GM19239 (cell line): ENCODE results near the gene SNRPF.
"Not testable (repeated sequence)": the region's sequence is repeated elsewhere in the genome, so short reads cannot be mapped to it uniquely, and the experiment has no call there.

Experiments
- DNase-seq: peaks from one replicate; pipeline ENCODE4 v3.0.0; 2011; ENCODE audit warnings: low spot score; ENCODE audit not compliant: insufficient read length
- FAIRE-seq: peaks from 2 replicates; lab custom pipeline; 2011; peaks lifted over from hg19 to GRCh38; lab: Jason Lieb, UNC

The SNRPF gene

DNA sequence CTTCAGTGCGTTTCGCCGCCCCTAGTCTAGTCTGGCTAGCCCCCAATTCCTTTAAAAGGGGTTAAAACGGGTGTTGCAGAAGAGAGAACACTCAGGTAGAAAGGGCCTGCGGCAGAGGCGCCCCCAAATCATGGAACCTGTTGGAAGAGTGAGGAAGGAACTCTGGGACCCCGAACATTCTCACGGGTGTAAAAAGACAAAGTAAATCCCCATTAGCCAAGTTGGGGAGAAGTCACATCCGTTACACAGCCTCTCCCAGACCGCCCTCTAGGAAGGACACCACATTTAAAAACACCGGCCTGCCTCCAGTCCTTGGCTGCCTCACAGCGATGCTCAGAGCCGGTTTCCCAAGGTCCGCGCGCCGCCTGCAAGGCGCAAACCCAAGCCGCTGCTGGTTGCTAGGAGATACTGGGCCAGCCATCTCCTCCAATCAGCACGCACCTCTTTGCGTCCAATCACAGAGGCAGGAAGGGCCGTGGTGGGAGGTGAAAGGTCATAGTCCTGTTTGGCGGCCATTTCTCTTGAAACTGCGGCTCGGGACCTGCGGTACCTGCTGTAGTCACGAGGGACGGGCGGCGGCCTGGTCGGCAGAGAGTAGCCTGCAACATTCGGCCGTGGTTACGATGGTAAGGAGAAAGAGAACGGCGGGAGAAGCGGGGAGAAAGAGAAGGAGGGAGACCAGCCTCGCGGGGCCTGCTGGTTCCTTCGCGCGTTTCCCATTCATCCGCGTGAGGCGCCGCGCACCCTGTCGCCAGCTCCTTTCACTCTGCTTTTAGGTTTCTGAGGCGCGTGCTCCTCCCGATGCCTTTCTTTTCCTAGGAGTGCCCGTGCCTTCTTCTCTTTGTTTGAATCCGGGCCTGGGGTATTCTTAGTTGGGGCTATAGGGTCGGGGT, at the start of gene SNRPF:
TSS of gene SNRPF (plus strand) at position 502 of the 893 bp plus-strand sequence. CDS start at position 624, 122 bp downstream.
- peak; percentile 78 for DNase-seq
- peak; percentile 100 for FAIRE-seq

DNA sequence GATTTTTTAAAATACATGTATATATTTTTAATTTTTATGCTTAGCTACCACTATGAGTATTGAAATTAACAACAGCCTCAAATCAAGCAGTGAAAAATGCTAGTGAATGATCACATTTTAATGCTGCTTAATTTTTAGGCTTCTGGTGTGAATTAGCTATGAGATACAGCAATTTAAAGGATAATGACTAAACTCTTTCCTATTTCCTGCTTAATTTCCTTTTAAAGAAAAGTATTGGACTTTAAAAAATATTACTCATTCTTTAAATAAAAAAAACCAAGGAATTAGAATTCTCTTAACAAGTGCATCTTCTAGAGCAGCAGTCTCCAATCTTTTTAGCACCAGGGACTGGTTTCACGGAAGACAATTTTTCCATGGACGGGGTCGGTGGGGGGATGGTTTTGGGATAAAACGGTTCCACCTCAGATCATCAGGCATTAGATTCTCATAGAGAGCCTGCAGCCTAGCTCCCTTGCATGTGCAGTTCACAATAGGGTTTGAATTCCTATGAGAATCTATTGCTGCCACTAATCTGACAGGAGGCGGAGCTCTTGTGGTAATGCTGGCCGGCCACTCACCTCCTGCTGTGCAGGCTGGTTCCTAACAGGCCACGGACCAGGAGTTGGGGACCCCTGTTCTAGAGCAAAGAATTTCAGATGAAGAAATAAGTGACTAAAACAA, 49.6 kb upstream of the SNRPF start:
- FAIRE-seq, result no peak
- DNase-seq, result no peak

DNA sequence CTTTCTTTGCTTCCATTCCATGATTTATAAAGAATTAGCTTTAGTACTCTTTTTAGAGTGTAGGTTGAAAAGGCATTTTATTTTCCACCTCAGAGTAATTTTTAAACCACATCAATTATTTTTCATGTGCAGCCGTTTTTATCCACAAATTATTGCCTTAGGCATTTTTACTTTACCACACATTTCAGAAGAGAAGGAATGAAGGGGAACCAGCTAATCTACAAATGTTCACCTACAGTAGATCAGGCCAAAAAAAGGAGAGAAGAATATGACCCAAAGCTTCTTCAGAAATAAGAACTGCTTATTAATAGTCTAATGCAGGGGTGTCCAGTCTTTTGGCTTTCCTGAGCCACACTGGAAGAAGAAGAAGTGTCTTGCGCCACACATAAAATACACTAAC, 48.3 kb upstream of the SNRPF start:
- DNase-seq (no peak), FAIRE-seq (no peak)

DNA sequence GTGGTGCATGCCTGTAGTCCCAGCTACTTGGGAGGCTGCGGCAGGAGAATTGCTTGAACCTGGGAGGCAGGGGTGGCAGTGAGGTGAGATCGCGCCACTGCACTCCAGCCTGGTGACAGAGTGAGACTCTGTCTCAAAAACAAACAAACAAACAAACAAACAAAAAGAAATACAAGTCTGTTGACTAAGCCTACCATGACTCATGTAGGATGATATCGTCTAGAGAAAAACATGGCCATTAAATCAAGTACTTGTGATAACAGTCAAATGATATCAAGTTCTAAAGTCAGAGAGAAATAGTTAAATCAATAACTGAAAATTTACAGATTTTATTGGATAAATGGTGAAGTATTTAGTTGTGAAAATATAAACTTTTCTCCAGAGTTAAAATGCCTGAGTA, 46.6 kb upstream of the SNRPF start:
- not testable (repeated sequence) for FAIRE-seq, DNase-seq

DNA sequence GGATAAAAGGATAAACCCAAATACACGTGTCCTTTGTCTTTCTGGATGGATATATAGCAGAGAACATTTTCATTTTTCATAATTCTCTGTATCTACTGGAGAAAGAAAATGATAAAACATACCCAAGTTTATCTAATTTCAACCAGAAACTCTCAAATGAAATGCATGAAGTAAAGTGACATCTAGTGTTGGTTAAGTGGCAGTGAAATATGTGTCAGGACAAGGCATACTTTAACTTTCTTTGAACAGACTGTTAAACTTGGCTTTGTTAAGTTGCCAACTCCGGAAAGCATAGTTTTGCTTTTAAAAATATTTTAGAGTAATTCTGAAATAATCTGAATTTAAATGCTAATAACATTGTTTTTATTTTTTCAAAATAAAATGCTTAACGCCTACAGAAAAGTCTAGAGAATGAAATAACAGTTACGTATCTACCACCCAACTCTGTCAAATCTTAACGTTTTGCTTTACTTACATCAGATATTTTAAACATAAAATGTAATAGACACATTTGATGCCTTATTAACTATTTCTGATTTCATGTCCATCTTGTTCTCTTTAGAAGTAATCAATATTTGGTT, 43.0 kb upstream of the SNRPF start:
- peak; percentile 4 for DNase-seq
- peak; percentile 76 for FAIRE-seq

- DNase-seq (no peak), FAIRE-seq (no peak)
Measured at GRCh38 chr12:95820096-95820703, 38.6 kb upstream of the SNRPF start.

GRCh38 chr12:95829395-95829794, 29.4 kb upstream of the SNRPF start:
- DNase-seq, result no peak
- FAIRE-seq, result no peak

DNA sequence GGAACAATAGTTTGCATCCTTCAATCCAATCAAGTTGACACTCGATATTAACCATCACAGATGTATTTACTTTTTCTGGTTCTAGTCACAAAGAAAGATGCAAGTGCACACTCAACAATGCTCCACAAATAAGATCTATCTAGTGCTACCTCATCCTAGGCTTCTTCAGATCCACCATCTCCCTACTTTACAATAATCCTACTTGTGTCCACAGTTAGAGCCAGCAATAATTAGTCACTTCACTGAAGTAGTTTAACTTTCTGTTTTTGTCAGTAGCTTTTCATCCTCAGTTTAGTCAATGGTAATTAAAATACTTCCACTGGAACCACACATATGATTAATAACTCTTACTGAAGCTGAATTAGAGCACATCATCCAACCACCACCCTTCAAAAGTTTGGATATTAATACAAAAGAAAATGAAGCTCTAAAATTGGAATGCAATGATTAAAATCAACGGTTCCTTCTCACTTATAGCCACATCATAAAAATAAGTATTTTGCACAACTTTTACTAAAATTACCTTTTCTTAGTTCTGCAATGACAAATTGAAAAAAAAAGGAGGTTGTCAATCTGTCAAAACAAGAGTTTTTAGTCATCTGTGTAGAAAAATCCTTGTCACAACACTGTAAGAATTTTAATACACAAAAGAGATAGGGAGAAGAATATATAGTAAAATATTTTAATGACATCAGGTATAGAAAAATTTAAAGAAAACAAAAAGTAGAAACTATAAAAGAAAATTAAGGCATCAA, 28.2 kb upstream of the SNRPF start:
- DNase-seq (no peak), FAIRE-seq (no peak)

GRCh38 chr12:95834572-95834971, 24.2 kb upstream of the SNRPF start:
- DNase-seq, result no peak
- FAIRE-seq, result no peak

DNA sequence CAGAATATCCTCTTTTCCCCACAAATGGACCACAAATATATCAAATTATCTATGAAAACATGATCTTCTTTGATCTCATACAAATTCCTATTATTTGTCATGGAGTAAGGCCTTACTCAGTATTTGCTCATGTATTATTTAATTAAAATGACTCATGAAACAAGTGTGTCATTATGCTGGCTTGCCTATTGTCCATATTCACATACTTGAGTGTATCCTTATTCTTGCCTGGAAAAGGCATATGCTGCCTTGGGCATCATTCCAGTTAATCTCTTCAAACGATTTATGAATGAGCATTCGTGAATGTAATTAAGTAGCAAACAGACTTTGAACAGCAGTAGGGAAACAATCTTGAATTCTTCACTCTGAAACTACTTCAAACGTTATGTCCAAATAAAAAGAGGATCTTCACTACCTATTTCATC, 22.6 kb upstream of the SNRPF start:
- no peak for FAIRE-seq
- DNase-seq, result no peak

GRCh38 chr12:95836630-95837239, 22.0 kb upstream of the SNRPF start:
- FAIRE-seq, result no peak
- no peak for DNase-seq

DNA sequence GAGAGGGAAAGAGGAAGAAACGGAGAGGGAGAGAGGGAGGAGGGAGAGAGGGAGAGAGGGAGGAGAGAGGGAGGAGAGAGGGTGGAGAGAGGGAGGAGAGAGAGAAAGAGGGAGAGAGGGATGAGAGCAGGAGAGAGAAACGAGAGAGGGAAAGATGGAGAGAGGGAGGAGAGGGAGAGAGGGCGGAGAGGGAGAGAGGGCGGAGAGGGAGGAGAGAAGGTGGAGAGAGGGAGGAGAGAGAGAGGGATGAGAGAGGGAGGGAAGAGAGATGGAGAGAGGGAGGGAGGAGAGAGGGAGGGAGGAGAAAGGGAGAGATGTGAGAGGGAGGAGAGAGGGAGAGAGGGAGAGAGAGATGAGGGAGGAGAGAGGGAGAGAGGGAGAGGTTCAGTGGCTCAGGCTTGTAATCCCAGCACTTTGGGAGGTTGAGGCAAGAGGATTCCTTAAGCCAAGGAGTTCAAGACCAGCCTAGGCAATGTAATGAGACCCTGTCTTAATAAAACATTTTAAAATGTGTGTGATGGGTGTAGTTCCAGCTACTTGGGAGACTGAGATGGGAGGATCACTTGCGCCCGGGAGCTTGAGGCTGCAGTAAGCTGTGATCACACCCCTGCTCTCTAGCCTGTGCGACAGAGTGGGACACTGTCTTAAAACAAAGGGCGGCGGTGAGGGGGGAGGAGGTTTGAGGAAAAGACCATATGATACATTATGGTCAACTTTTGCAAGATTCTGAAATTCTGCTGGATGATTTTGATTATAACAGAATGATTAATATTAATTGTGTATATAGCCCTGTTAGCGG, 21.3 kb upstream of the SNRPF start:
- no peak for DNase-seq
- FAIRE-seq, result no peak

DNA sequence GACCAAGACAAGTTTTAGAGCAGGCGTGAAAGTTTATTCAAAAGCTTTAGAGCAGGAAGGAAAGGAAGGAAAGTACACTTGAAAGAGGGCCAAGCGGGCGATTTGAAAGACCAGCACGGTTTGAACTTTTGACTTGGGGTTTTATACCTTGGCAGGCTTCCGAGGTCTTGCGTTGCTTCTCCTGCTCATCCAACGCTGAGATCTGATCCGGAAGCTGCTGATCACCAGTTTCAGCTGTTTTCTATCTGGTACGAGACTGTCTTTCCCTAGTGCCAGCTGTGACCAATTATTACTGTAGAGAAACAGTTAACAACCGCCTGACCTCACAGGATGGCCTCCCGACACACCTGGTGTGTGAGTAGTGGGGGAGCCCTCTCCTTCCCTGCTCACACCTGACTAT, 20.6 kb upstream of the SNRPF start:
- DNase-seq (no peak), FAIRE-seq (no peak)

DNA sequence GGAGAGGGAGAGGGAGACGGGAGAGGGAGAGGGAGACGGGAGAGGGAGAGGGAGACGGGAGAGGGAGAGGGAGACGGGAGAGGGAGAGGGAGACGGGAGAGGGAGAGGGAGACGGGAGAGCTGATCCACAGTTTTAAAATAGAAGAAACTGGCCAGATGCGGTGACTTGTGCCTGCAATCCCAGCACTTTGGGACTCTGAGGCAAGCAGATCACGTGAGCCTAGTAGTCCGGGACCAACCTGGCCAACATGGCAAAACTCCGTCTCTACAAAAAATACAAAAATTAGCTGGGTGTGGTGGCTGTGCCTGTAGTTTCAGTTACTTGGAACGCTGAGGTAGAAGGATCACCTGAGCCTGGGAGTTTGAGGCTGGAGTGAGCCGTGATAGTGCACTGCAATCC, 16.3 kb upstream of the SNRPF start:
- not testable (repeated sequence) for DNase-seq, FAIRE-seq

DNA sequence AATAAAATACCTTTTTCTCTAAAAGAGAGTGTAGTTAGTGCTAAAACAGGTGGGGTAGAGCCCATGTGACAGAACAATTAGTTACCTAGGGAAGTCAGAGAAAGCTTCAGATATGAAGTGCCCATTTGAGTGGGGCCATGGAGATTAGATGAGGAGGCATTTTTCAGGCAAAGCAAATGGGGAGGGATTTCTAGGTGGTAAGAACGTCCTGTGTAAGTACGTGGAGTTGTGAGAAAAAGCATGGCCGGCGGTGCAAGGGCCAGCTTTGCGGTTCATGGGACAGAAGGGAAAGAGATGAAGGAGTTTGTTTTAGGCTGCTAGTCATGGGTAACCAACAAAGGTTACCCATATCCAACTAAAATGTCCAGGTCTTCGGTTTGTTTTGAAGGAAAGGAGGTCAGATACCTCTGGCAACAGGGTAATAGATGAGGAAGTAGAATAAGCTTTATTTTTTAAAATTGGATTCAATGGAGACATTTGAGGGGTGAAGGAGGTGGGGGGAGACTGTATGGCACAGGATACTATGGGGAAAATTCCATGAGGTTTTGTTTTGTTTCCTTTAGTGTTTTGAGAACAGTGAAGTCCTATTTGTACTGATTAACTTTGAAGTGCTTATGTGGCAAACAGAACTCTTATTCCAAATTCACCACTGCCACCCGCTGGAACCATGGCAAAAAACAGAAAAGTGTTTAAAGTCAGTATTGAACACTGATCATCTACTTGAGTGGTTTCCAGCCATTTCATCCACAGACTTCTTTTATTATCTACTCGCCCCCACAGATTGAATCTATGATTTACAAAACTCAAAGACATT, 10.0 kb upstream of the SNRPF start:
- DNase-seq (no peak), FAIRE-seq (no peak)

DNA sequence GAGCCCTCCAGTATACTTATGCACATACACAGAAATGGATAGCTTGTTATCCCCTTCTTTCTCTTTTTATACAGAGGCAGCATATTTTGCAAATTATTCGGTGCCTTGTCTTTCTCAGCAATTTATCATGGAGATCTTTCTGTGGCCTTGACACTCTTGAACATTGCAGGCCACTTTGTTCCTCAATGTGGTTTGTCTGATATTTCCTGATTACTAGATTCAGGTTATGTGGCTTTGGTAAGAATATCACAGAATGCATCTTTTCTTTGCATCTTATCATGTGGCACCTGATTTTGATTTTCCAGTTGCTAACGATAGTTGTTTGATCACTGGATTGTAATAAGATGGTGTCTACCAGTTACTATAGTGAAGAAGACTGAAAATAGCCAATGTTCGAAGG, 7.1 kb upstream of the SNRPF start:
- DNase-seq, result no peak
- no peak for FAIRE-seq

DNA sequence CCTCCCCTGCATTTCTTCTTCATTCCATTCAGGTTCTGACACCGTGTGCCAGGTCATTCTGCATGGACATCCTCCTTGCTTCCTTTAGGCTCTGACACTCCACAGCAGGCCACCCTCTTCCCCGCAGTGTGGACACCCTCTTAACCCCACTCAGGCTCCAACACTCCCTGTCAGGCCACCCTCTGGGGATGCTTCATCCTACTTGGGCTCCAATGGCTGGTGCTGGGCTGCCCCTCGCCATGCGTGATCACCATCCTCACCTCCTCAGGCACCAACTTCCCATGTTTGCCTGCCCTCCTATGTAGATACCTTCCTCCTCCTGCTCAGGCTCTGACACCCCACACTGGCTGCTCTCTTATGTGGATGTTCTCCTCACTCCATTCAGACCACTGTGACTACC, 6.6 kb upstream of the SNRPF start:
- no peak for FAIRE-seq

GRCh38 chr12:95857156-95857555, 1.6 kb upstream of the SNRPF start:
- no peak for DNase-seq
- no peak for FAIRE-seq

More for the DNA sequence above, 6.6 kb upstream of the SNRPF start:
- no peak for DNase-seq
